Measurements from ENCODE around the gene CMTM1. TPM values are rescaled to one million over a fixed set of nuclear protein-coding genes. Genes with fewer than 3 reads are reported as not detected.

Gene CMTM1
- total RNA-seq, 4 donors from 2014 or later = 0.89 TPM; not detected in 3

- no peak for ATAC-seq
- H3K36me3 ChIP-seq = peaks cover 0 to 97% of the 10 kb centered on the region in 2 donors
- WGBS, 2 donors (ENCODE audit: low coverage in 1 of 2) = 86 to 100% methylated on average over 1 to 2 of the region's 3 CpGs
Observed at GRCh38 chr16:66539623-66540469, 26.4 kb upstream of the CMTM1 start.

GRCh38 chr16:66541388-66542355, 24.6 kb upstream of the CMTM1 start:
- Histone ChIP-seq H3K27ac (no peak overlapping the region), H3K9me3 (no peaks in the 10 kb centered on the region), H3K4me1 (no peaks in the 10 kb centered on the region), H3K4me3 (no peak overlapping the region), H3K27me3 (no peaks in the 10 kb centered on the region), H3K36me3 (peaks cover 0 to 91% of the 10 kb centered on the region in 2 donors)
- TF ChIP-seq POLR2A (IDR thresholded peaks at IDR 0.05) (no peak), POLR2AphosphoS5 (IDR thresholded peaks at IDR 0.05) (no peak), CTCF (IDR thresholded peaks at IDR 0.05) (no peak), EP300 (IDR thresholded peaks at IDR 0.05) (no peak)
- no peak for ATAC-seq
- 75 to 79% methylated on average over 11 to 13 of the region's 18 CpGs for WGBS, 2 donors (ENCODE audit: low coverage in 1 of 2)

More at GRCh38 chr16:66539623-66540469, 26.4 kb upstream of the CMTM1 start:
- TF ChIP-seq EP300 (IDR thresholded peaks at IDR 0.05) (no peak), CTCF (IDR thresholded peaks at IDR 0.05) (no peak), POLR2AphosphoS5 (IDR thresholded peaks at IDR 0.05) (no peak), POLR2A (IDR thresholded peaks at IDR 0.05) (no peak)
- H3K9me3 ChIP-seq = no peaks in the 10 kb centered on the region
- H3K27ac ChIP-seq = no peak overlapping the region
- H3K4me3 ChIP-seq = no peak overlapping the region
- no peaks in the 10 kb centered on the region for H3K4me1 ChIP-seq
- H3K27me3 ChIP-seq = no peaks in the 10 kb centered on the region

- Histone ChIP-seq H3K27me3 (no peaks in the 10 kb centered on the region), H3K9me3 (no peaks in the 10 kb centered on the region), H3K4me1 (peaks cover 0 to 3% (median 0%) of the 10 kb centered on the region in 3 donors), H3K4me3 (no peak overlapping the region), H3K27ac (no peak overlapping the region), H3K36me3 (peaks cover 0 to 91% of the 10 kb centered on the region in 2 donors)
- no peak for ATAC-seq
- 83% methylated on average over 1 to 3 of the region's 3 CpGs for WGBS, 2 donors (ENCODE audit: low coverage in 1 of 2)
- TF ChIP-seq EP300 (IDR thresholded peaks at IDR 0.05) = no peak
- TF ChIP-seq CTCF (IDR thresholded peaks at IDR 0.05) = no peak
- no peak for TF ChIP-seq POLR2AphosphoS5 (IDR thresholded peaks at IDR 0.05)
- no peak for TF ChIP-seq POLR2A (IDR thresholded peaks at IDR 0.05)
Observed at GRCh38 chr16:66542396-66542795, 23.8 kb upstream of the CMTM1 start.

- no peak overlapping the region for H3K27ac ChIP-seq
- no peak overlapping the region for H3K4me3 ChIP-seq
- WGBS, 2 donors (ENCODE audit: low coverage in 1 of 2) = 87% methylated on average over 3 of the region's 6 CpGs; no CpG with 5 or more reads in 1 of the 2 donors
- no peak for ATAC-seq
- TF ChIP-seq CTCF (IDR thresholded peaks at IDR 0.05) = no peak
- no peak for TF ChIP-seq EP300 (IDR thresholded peaks at IDR 0.05)
- TF ChIP-seq POLR2AphosphoS5 (IDR thresholded peaks at IDR 0.05) = no peak
- TF ChIP-seq POLR2A (IDR thresholded peaks at IDR 0.05) = no peak
- no peaks in the 10 kb centered on the region for H3K9me3 ChIP-seq
- H3K27me3 ChIP-seq = no peaks in the 10 kb centered on the region
- peaks cover 0 to 14% (median 2%) of the 10 kb centered on the region in 3 donors for H3K4me1 ChIP-seq
- peaks cover 0 to 91% of the 10 kb centered on the region in 2 donors for H3K36me3 ChIP-seq
Observed at GRCh38 chr16:66543541-66543940, 22.7 kb upstream of the CMTM1 start.

Data from gastroesophageal sphincter (tissue), 4 donors.